Measurements from ENCODE around the gene DRAM2.

DRAM2 gene

GRCh38 chr1:111175349-111175748, 35.5 kb upstream of the DRAM2 start:
- TF ChIP-seq, protein P1, sequence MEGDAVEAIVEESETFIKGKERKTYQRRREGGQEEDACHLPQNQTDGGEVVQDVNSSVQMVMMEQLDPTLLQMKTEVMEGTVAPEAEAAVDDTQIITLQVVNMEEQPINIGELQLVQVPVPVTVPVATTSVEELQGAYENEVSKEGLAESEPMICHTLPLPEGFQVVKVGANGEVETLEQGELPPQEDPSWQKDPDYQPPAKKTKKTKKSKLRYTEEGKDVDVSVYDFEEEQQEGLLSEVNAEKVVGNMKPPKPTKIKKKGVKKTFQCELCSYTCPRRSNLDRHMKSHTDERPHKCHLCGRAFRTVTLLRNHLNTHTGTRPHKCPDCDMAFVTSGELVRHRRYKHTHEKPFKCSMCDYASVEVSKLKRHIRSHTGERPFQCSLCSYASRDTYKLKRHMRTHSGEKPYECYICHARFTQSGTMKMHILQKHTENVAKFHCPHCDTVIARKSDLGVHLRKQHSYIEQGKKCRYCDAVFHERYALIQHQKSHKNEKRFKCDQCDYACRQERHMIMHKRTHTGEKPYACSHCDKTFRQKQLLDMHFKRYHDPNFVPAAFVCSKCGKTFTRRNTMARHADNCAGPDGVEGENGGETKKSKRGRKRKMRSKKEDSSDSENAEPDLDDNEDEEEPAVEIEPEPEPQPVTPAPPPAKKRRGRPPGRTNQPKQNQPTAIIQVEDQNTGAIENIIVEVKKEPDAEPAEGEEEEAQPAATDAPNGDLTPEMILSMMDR (conservative IDR thresholded peaks at IDR 0.05; ENCODE audit: low read length): no peak

DNA sequence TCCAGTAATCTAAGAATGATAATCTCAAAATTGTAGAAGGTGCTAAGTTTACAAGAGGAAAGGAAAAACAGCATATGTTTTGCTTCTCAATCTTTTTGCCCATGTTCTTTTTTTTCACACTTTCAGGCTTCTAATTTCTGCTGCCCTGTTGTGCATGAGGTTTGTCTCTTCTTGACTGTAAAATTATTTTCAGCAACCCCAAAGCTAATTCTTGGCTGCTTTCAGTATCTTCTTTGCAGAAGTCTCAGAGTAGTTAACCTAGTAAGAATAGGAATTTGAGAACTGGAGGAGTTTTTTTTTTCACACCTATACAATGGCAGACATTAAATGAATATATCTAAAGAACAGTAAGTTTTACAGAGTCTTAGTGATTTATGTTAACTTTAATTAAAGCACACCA, 34.2 kb upstream of the DRAM2 start:
- DNase-seq (ENCODE audit: low read depth): no peak

More at GRCh38 chr1:111175349-111175748, 35.5 kb upstream of the DRAM2 start:
- DNase-seq (ENCODE audit: low read depth): no peak
- H3K4me3 ChIP-seq (ENCODE audit: low read length): no peak overlapping the region

GRCh38 chr1:111172463-111172862, 32.6 kb upstream of the DRAM2 start:
- TF ChIP-seq, protein P1 (conservative IDR thresholded peaks at IDR 0.05; ENCODE audit: low read length): no peak
- DNase-seq (ENCODE audit: low read depth): no peak
- H3K4me3 ChIP-seq (ENCODE audit: low read length): no peak overlapping the region

More for the DNA sequence above, 34.2 kb upstream of the DRAM2 start:
- no peak overlapping the region for H3K4me3 ChIP-seq (ENCODE audit: low read length)
- TF ChIP-seq, protein P1 (conservative IDR thresholded peaks at IDR 0.05; ENCODE audit: low read length): no peak

DNA sequence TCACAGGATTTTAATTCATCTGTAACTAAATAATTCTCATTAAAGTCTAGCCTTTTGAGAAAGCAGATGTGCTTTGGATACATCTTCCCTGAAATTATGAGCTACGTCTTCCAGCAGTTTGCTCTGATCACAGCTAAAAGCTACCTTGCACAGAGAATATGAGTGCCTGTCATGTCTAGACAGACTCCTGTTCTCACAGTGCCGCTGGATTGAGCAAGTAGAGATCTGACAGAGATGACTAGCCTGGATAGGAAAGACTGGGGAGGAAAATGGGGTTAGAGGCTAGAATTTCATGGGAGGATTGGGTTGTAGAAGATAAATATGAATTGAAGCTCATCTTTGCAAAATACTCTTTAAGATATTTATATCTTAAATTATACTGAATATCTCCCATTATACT, 24.3 kb upstream of the DRAM2 start:
- TF ChIP-seq, protein P1 (conservative IDR thresholded peaks at IDR 0.05; ENCODE audit: low read length): no peak
- no peak overlapping the region for H3K4me3 ChIP-seq (ENCODE audit: low read length)
- no peak for DNase-seq (ENCODE audit: low read depth)

GRCh38 chr1:111163363-111163762, 23.5 kb upstream of the DRAM2 start:
- TF ChIP-seq, protein P1 (conservative IDR thresholded peaks at IDR 0.05; ENCODE audit: low read length): no peak
- DNase-seq (ENCODE audit: low read depth): no peak
- no peak overlapping the region for H3K4me3 ChIP-seq (ENCODE audit: low read length)

DNA sequence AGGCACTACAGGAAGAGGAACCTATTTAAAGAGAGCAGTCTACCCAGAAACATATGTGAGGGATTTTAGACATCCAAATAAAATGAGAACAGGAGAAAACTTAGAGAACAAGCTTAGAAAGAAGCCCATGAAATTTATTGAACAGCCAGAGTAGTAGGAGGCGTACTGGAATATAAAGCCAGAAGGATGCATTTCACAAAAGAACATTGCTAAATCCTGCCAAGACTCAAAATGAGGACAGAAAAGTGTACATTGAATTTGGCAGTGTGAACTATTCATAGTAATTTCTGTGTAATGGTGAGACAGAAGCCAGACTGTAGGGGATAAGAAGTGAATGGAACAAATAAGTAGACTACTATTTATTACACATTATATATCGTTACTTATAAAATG, 22.6 kb upstream of the DRAM2 start:
- DNase-seq (ENCODE audit: low read depth): no peak
- TF ChIP-seq, protein P1 (conservative IDR thresholded peaks at IDR 0.05; ENCODE audit: low read length): no peak
- no peak overlapping the region for H3K4me3 ChIP-seq (ENCODE audit: low read length)

DNA sequence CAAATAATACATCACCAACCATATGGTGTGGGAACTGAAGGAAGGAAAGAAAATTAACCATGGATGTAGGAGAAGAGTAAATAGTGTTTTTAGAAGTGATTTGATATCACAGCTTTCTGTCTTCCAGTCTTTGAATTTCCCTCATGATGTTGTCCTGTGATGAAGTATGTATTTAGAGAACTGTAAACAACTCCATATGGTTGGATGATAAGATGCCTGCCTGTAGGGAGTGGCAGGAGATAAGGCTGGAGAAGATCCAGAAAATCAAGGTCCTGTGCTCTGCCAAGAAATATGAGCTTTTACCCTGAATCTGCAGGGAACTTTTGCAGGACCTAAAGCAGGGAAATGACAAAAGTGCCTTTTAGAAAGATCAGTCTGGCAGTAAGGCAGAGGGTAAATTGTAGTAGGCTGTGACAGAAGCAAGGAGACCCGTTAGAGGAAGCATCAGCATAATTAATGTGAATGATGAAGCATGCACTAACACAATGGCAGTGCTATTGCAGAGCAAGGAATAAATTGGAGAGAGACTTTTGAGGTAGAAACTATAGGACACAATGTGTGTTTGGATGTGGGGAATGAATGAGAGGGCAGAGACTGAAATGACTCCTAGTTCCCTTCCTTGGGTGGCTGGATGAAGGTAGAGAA, 22.1 kb upstream of the DRAM2 start:
- H3K4me3 ChIP-seq (ENCODE audit: low read length): no peak overlapping the region
- DNase-seq (ENCODE audit: low read depth): no peak

More for the DNA sequence above, 22.1 kb upstream of the DRAM2 start:
- TF ChIP-seq, protein P1 (conservative IDR thresholded peaks at IDR 0.05; ENCODE audit: low read length): no peak
